Neural cell (in vitro differentiated cells): ENCODE measurements around the gene RPL10A. TPM values are rescaled to one million over a fixed set of nuclear protein-coding genes. Genes with fewer than 3 reads are reported as not detected.
"Not testable (repeated sequence)": the region's sequence is repeated elsewhere in the genome, so short reads cannot be mapped to it uniquely, and the experiment has no call there.

ENCODE experiments used
- H2AFZ ChIP-seq: fragments of 200-600, 300-800 bp; sonication (generic), shearing (Covaris generic); 2 replicates; pipeline ENCODE4 v1.6.0; 2014; ENCODE audit warnings: low read depth, mild to moderate bottlenecking, antibody characterized with exemption, low read length, moderate library complexity
- H3F3A ChIP-seq: fragments of 200-600 bp; shearing (Covaris generic); 2 replicates; pipeline ENCODE4 v1.6.1; 2016; ENCODE audit warnings: mild to moderate bottlenecking, moderate library complexity, mixed read lengths, antibody characterized with exemption, low read length; ENCODE audit not compliant: insufficient read depth, poor library complexity, severe bottlenecking
- H3K27ac ChIP-seq: fragments of 200-600, 300-800 bp; sonication (generic), shearing (Covaris generic); 2 replicates; pipeline ENCODE4 v1.5.1; 2014; ENCODE audit warnings: mild to moderate bottlenecking, low read length, moderate library complexity
- H3K27me3 ChIP-seq: fragments of 300-800, 200-600 bp; sonication (generic), shearing (Covaris generic); 2 replicates; pipeline ENCODE4 v1.6.0; 2014; ENCODE audit warnings: mild to moderate bottlenecking, low read depth, low read length, moderate library complexity; ENCODE audit not compliant: insufficient read depth
- H3K36me3 ChIP-seq: fragments of 300-800, 200-600 bp; sonication (generic), shearing (Covaris generic); 2 replicates; pipeline ENCODE4 v1.5.1; 2014; ENCODE audit warnings: mild to moderate bottlenecking, antibody characterized with exemption, low read length, moderate library complexity; ENCODE audit not compliant: insufficient read depth
- H3K4me2 ChIP-seq: fragments of 300-800, 200-600 bp; sonication (generic), shearing (Covaris generic); 2 replicates; pipeline ENCODE4 v1.6.0; 2014; ENCODE audit warnings: mild to moderate bottlenecking, low read length
- H3K4me3 ChIP-seq: fragments of 300-800, 200-600 bp; sonication (generic), shearing (Covaris generic); 2 replicates; pipeline ENCODE4 v1.5.1; 2014; ENCODE audit warnings: mild to moderate bottlenecking, low read length, moderate library complexity
- H3K79me2 ChIP-seq: fragments of 200-600 bp; shearing (Covaris generic); replicated peaks from 2 replicates; pipeline ENCODE4 v1.6.0; 2014; ENCODE audit warnings: mild to moderate bottlenecking, low read length, moderate library complexity; ENCODE audit not compliant: insufficient read depth
- H3K9ac ChIP-seq: fragments of 300-800, 200-600 bp; sonication (generic), shearing (Covaris generic); 2 replicates; pipeline ENCODE4 v1.6.1; 2016; ENCODE audit warnings: mild to moderate bottlenecking, low read length, mixed read lengths
- H3K9me2 ChIP-seq: fragments of 200-600 bp; shearing (Covaris generic); 2 replicates; pipeline ENCODE4 v1.6.1; 2016; ENCODE audit warnings: mild to moderate bottlenecking, low read length, mixed read lengths; ENCODE audit not compliant: insufficient read depth
- H3K9me3 ChIP-seq: fragments of 200-600, 300-800 bp; sonication (generic), shearing (Covaris generic); 2 replicates; pipeline ENCODE4 v1.6.1; 2016; ENCODE audit warnings: mild to moderate bottlenecking, mixed run types, low read length, moderate library complexity, mixed read lengths
- H4K20me1 ChIP-seq: fragments of 200-600 bp; shearing (Covaris generic); 2 replicates; pipeline ENCODE4 v1.6.1; 2016; ENCODE audit warnings: mild to moderate bottlenecking, mixed run types; ENCODE audit not compliant: insufficient read depth
- EP300 ChIP-seq: fragments of 450-650 bp; conservative IDR thresholded peaks from 2 replicates; pipeline ENCODE4 v1.6.1; 2014; ENCODE audit warnings: antibody characterized with exemption, mild to moderate bottlenecking, moderate library complexity; ENCODE audit not compliant: poor library complexity, severe bottlenecking
- EZH2 ChIP-seq: fragments of 200-600, 300-800 bp; shearing (Covaris generic), sonication (generic); IDR thresholded peaks from 2 replicates; pipeline ENCODE4 v1.6.1; 2014; ENCODE audit warnings: antibody characterized with exemption, low read length, borderline replicate concordance, mild to moderate bottlenecking; ENCODE audit not compliant: insufficient read depth, poor library complexity, severe bottlenecking
- MXI1 ChIP-seq: fragments of 450-650 bp; conservative IDR thresholded peaks from 2 replicates; pipeline ENCODE4 v1.6.1; 2014; ENCODE audit warnings: antibody characterized with exemption, mild to moderate bottlenecking; ENCODE audit not compliant: poor library complexity, severe bottlenecking
- POLR2AphosphoS5 ChIP-seq: IDR thresholded peaks from 2 replicates; pipeline ENCODE4 v1.6.1; 2012
- RAD21 ChIP-seq: fragments of 450-650 bp; conservative IDR thresholded peaks from 2 replicates; pipeline ENCODE4 v1.6.1; 2014; ENCODE audit warnings: antibody characterized with exemption, mild to moderate bottlenecking, moderate library complexity
- REST ChIP-seq: IDR thresholded peaks from 2 replicates; pipeline ENCODE4 v1.6.1; 2012; ENCODE audit warnings: borderline replicate concordance
- SMC3 ChIP-seq: fragments of 450-650 bp; conservative IDR thresholded peaks from 2 replicates; pipeline ENCODE4 v1.6.1; 2014; ENCODE audit warnings: antibody characterized with exemption, mild to moderate bottlenecking, moderate library complexity; ENCODE audit not compliant: poor library complexity
- TAF1 ChIP-seq: IDR thresholded peaks from 2 replicates; pipeline ENCODE4 v1.6.1; 2012; ENCODE audit warnings: low read depth
- polyA plus RNA-seq: library from polyadenylated mRNA; depleted of rRNA; stranded (reverse); fragments of >200 nt; gene quantifications from 2 replicates; pipeline ENCODE4 v1.2.3, GENCODE V29; 2014
- TF ChIP-seq, protein P1 (sequence below): fragments of 450-650 bp; IDR thresholded peaks from 2 replicates; pipeline ENCODE4 v1.5.1; 2014; ENCODE audit warnings: antibody characterized with exemption, mild to moderate bottlenecking, moderate library complexity; ENCODE audit not compliant: poor library complexity, severe bottlenecking

The RPL10A gene
- polyA plus RNA-seq, 1 donor from 2014 or later: 1,049 TPM

GRCh38 chr6:35517978-35518377, 49.8 kb downstream of the RPL10A start:
- not testable (repeated sequence) for H3K4me3 ChIP-seq, H3K9me3 ChIP-seq, H3K27ac ChIP-seq, H3K9ac ChIP-seq, H3K4me2 ChIP-seq, H2AFZ ChIP-seq, H3K79me2 ChIP-seq, H3K36me3 ChIP-seq, H3F3A ChIP-seq, H3K27me3 ChIP-seq, H4K20me1 ChIP-seq, H3K9me2 ChIP-seq

GRCh38 chr6:35518566-35519312, 50.5 kb downstream of the RPL10A start:
- no peaks in the 10 kb centered on the region for H4K20me1 ChIP-seq
- H3K27ac ChIP-seq: no peak overlapping the region
- TF ChIP-seq RAD21: no peak
- TF ChIP-seq EP300: no peak
- TF ChIP-seq EZH2: no peak
- no peak for TF ChIP-seq MXI1
- H3K9ac ChIP-seq: no peak overlapping the region
- no peaks in the 10 kb centered on the region for H3K9me2 ChIP-seq
- H3K4me2 ChIP-seq: no peak overlapping the region
- no peak overlapping the region for H2AFZ ChIP-seq
- H3F3A ChIP-seq: no peaks in the 10 kb centered on the region
- no peak overlapping the region for H3K4me3 ChIP-seq
- H3K9me3 ChIP-seq: no peaks in the 10 kb centered on the region
- no peaks in the 10 kb centered on the region for H3K27me3 ChIP-seq
- H3K36me3 ChIP-seq: no peaks in the 10 kb centered on the region
- H3K79me2 ChIP-seq: no peaks in the 10 kb centered on the region

DNA sequence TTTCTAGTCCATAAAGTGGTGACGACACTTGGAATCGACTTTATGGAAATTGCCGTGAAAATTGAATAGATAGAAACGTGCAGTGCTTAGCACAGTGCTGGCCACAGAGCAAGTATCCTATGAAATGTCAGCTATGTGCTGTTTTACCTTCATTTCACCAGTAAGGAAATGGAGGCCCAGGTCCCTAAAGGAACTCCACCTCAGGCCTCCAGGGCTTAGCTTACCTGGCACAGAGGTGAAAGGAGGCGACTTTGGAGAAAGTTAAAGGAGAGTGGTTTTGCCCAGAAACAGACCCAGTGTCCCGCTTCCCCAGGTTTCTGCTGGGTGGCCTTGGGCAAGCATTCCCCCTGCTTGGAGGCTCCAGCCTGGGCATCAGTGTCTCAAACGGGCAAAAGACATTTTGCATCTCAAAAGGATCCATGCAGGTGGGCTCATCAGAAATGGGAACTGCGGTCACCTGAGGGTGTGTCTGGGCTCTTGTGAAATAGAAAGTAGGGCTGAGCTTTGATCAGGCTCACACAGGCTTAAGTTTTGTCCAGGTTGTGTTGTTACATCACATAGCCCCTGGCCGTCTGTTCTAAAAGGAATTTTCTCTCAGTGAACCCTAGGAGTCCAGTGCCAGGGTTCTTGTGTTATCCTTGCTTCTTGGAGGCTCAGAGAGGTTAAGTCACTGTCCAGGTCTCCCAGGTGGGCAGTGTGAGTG, 51.3 kb downstream of the RPL10A start:
- TF ChIP-seq EP300 (no peak), MXI1 (no peak), SMC3 (no peak), RAD21 (no peak), REST (no peak), EZH2 (no peak), TAF1 (no peak), POLR2AphosphoS5 (no peak)
- TF ChIP-seq, protein P1, sequence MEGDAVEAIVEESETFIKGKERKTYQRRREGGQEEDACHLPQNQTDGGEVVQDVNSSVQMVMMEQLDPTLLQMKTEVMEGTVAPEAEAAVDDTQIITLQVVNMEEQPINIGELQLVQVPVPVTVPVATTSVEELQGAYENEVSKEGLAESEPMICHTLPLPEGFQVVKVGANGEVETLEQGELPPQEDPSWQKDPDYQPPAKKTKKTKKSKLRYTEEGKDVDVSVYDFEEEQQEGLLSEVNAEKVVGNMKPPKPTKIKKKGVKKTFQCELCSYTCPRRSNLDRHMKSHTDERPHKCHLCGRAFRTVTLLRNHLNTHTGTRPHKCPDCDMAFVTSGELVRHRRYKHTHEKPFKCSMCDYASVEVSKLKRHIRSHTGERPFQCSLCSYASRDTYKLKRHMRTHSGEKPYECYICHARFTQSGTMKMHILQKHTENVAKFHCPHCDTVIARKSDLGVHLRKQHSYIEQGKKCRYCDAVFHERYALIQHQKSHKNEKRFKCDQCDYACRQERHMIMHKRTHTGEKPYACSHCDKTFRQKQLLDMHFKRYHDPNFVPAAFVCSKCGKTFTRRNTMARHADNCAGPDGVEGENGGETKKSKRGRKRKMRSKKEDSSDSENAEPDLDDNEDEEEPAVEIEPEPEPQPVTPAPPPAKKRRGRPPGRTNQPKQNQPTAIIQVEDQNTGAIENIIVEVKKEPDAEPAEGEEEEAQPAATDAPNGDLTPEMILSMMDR: no peak
- H3K4me3 ChIP-seq: no peak overlapping the region
- no peaks in the 10 kb centered on the region for H3K79me2 ChIP-seq
- no peaks in the 10 kb centered on the region for H3K36me3 ChIP-seq
- H2AFZ ChIP-seq: no peak overlapping the region
- no peak overlapping the region for H3K4me2 ChIP-seq
- H3K27me3 ChIP-seq: no peaks in the 10 kb centered on the region
- no peak overlapping the region for H3K27ac ChIP-seq
- H3F3A ChIP-seq: no peaks in the 10 kb centered on the region
- no peak overlapping the region for H3K9ac ChIP-seq
- no peaks in the 10 kb centered on the region for H3K9me2 ChIP-seq
- H4K20me1 ChIP-seq: no peaks in the 10 kb centered on the region
- no peaks in the 10 kb centered on the region for H3K9me3 ChIP-seq
